CD14-positive monocyte (primary cell): ENCODE measurements around the gene TANGO6. TPM values are rescaled to one million over a fixed set of nuclear protein-coding genes. Genes with fewer than 3 reads are reported as not detected.

Experiments
- DNase-seq, 3 donors: peaks; one replicate each; pipeline ENCODE4 v3.0.0-alpha.2; 2011 to 2022
- H2AFZ ChIP-seq: 2 replicates; pipeline ENCODE4 v1.6.0; 2012; ENCODE audit warnings: mild to moderate bottlenecking, low read depth, low read length, inconsistent platforms; ENCODE audit not compliant: insufficient read depth, poor library complexity, severe bottlenecking
- H3K27ac ChIP-seq, 2 donors: 1 replicate in 1 of 2; 2 replicates in 1 of 2; pipeline ENCODE4 v1.5.1; 2012 to 2013; ENCODE audit warnings: low read length in 2 of 2, control low read depth in 1 of 2, inconsistent platforms in 1 of 2, low read depth in 1 of 2, mild to moderate bottlenecking in 1 of 2
- H3K27me3 ChIP-seq, 2 donors: one replicate each; pipeline versions ENCODE4 v1.6.0 to v1.6.1; 2011 to 2013; ENCODE audit warnings: low read length in 2 of 2; ENCODE audit not compliant: control insufficient read depth in 2 of 2, insufficient read depth in 2 of 2
- H3K36me3 ChIP-seq, 2 donors: replicated peaks in 1 of 2; 1 replicate in 1 of 2; 2 replicates in 1 of 2; pipeline versions ENCODE4 v1.5.1 to v1.6.1; 2012 to 2013; ENCODE audit warnings: low read length in 2 of 2, control low read depth in 1 of 2, inconsistent platforms in 1 of 2, mild to moderate bottlenecking in 1 of 2; ENCODE audit not compliant: insufficient read depth in 2 of 2, control insufficient read depth in 1 of 2
- H3K4me1 ChIP-seq, 2 donors: 1 replicate in 1 of 2; 2 replicates in 1 of 2; pipeline versions ENCODE4 v1.5.1 to v1.6.1; 2012 to 2013; ENCODE audit warnings: low read length in 2 of 2, control low read depth in 1 of 2, inconsistent platforms in 1 of 2, mild to moderate bottlenecking in 1 of 2, moderate library complexity in 1 of 2; ENCODE audit not compliant: insufficient read depth in 2 of 2, control insufficient read depth in 1 of 2
- H3K4me2 ChIP-seq: replicated peaks from 2 replicates; pipeline ENCODE3; 2012; ENCODE audit warnings: low read length, moderate library complexity, mild to moderate bottlenecking; ENCODE audit not compliant: poor library complexity, severe bottlenecking; ENCODE audit errors: extremely low read depth
- H3K4me3 ChIP-seq, 3 experiments: fragments of 200-600 bp in 1 of 3; sonication (generic) in 1 of 3; replicated peaks in 1 of 3; 1 replicate in 2 of 3; 2 replicates in 1 of 3; pipeline ENCODE4 v1.5.1; 2011 to 2013; ENCODE audit warnings: low read length in 3 of 3, mild to moderate bottlenecking in 3 of 3, control low read depth in 2 of 3, low read depth in 2 of 3, inconsistent platforms in 1 of 3, moderate library complexity in 1 of 3
- H3K79me2 ChIP-seq: 2 replicates; pipeline ENCODE4 v1.6.0; 2012; ENCODE audit warnings: mild to moderate bottlenecking, control low read depth, inconsistent platforms, low read length, moderate library complexity; ENCODE audit not compliant: insufficient read depth
- H3K9ac ChIP-seq: 2 replicates; pipeline ENCODE4 v1.6.0; 2017; ENCODE audit warnings: low read length, mild to moderate bottlenecking; ENCODE audit not compliant: insufficient read depth, poor library complexity, severe bottlenecking
- H3K9me3 ChIP-seq, 2 donors: replicated peaks in 1 of 2; 1 replicate in 1 of 2; 2 replicates in 1 of 2; pipeline versions ENCODE4 v1.5.1 to v1.6.1; 2012 to 2013; ENCODE audit warnings: low read length in 2 of 2, control low read depth in 1 of 2; ENCODE audit not compliant: control insufficient read depth in 1 of 2, insufficient read depth in 1 of 2
- H4K20me1 ChIP-seq: 2 replicates; pipeline ENCODE4 v1.6.0; 2012; ENCODE audit warnings: mild to moderate bottlenecking, low read length, control low read depth, moderate library complexity; ENCODE audit not compliant: insufficient read depth
- H3K27ac Mint-ChIP-seq, 7 donors: one replicate each; pipeline ENCODE4 v1.8.0; 2020; ENCODE audit warnings: mild to moderate bottlenecking in 7 of 7, mixed read lengths in 7 of 7, moderate library complexity in 6 of 7, inconsistent platforms in 2 of 7
- H3K27me3 Mint-ChIP-seq, 3 donors: one replicate each; pipeline ENCODE4 v1.8.0; 2021 to 2022; ENCODE audit warnings: low read depth in 3 of 3, mild to moderate bottlenecking in 3 of 3, mixed read lengths in 3 of 3, moderate library complexity in 3 of 3, inconsistent platforms in 1 of 3
- H3K36me3 Mint-ChIP-seq, 2 donors: one replicate each; pipeline ENCODE4 v1.8.0; 2020; ENCODE audit warnings: mixed read lengths in 2 of 2, inconsistent platforms in 1 of 2, mild to moderate bottlenecking in 1 of 2
- H3K4me1 Mint-ChIP-seq: one replicate; pipeline ENCODE4 v1.8.0; 2020; ENCODE audit warnings: mild to moderate bottlenecking, mixed read lengths
- H3K4me3 Mint-ChIP-seq, 2 donors: one replicate each; pipeline ENCODE4 v1.8.0; 2020; ENCODE audit warnings: mild to moderate bottlenecking in 2 of 2, mixed read lengths in 2 of 2, moderate library complexity in 1 of 2
- H3K9me3 Mint-ChIP-seq, 7 donors: one replicate each; pipeline ENCODE4 v1.8.0; 2020 to 2022; ENCODE audit warnings: mixed read lengths in 7 of 7, mild to moderate bottlenecking in 6 of 7, moderate library complexity in 6 of 7, inconsistent platforms in 2 of 7
- WGBS: methylation state at CpG from one replicate; pipeline ENCODE4 v1.1.5; 2013; ENCODE audit warnings: missing lambda C conversion rate; ENCODE audit not compliant: insufficient coverage; 5-methylcytosine and 5-hydroxymethylcytosine counted together
- intact Hi-C, 2 donors: fragments of 100-400 bp; cut with micrococcal nuclease; formaldehyde crosslinking; loops; one replicate each; pipeline versions ENCODE4 v1.15.0 to v1.15.1; 2023
- polyA plus RNA-seq, 3 donors: library from polyadenylated mRNA; depleted of rRNA in 1 of 3; unstranded in 2 of 3; stranded (reverse) in 1 of 3; fragments of 300-500 nt in 2 of 3; fragments of >200 nt in 1 of 3; fragmentation: Illumina TruSeq in 2 of 3; gene quantifications; 1 replicate in 2 of 3; 2 replicates in 1 of 3; pipeline ENCODE4 v1.2.3, GENCODE V29; 2012 to 2021
- TF ChIP-seq, protein P1 (sequence below): fragments of 200-600 bp; IDR thresholded peaks from one replicate; pipeline ENCODE4 v1.8.0; 2022; ENCODE audit warnings: antibody characterized with exemption, mild to moderate bottlenecking

The TANGO6 gene
- polyA plus RNA-seq, 3 donors = 6.5 to 8.1 (median 7.3) TPM

DNA sequence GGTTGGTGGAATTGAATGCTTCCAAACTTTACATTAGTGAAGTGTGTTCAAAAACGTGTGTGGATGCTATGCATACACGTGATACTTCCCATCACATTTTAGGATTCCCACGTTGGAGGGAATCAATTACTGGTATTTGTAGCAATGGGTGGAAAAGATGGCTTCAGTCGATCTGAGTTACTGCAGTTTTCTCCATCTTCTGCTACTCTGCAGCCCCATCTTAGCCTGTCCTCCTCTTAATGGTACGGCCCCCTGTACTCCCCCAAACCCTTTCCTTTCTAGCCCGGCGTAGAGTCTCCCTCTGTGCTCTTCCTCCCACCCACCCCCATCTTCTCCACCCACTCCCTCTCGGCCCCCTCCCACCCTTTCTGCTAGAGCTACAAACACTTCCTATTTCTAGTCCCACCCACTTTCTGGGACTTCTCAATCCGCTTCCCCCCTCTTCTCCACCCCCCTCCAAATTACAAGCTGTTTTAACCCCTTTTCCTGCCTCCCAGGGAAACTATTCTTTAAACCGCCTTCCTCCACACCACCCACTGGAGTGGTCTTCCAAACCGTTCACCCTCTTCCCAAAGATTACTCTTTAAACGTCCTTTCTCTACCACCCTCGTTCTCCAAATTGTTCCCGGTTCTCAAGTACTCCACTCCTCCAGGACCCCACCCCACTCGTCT, 288.0 kb downstream of the TANGO6 start:
- Mint-ChIP-seq H3K4me1 (peaks cover 37% of the 10 kb centered on the region), H3K27ac (peak overlapping the region; percentile 90 to 95 (median 93)), H3K9me3 (no peaks in the 10 kb centered on the region), H3K36me3 (peaks cover 4 to 11% of the 10 kb centered on the region in 2 donors), H3K4me3 (peak overlapping the region; percentile 95 to 96), H3K27me3 (peaks cover 0 to 1% (median 0%) of the 10 kb centered on the region in 3 donors)
- intact Hi-C loops = loop anchor here (5.0 to 10.0 kb wide), 3 partner anchors 53 to 594 kb away; partner anchors contain the start of genes SNTB2 (in 1 of the 2), VPS4A (in 1 of the 2) and ZFP90 (in 1 of the 2)
- Histone ChIP-seq H4K20me1 (peaks cover 51% of the 10 kb centered on the region), H3K27ac (peak overlapping the region; percentile 70 to 86), H3K4me1 (peaks cover 13 to 19% of the 10 kb centered on the region in 2 donors), H3K9me3 (no peaks in the 10 kb centered on the region), H3K79me2 (peaks cover 91% of the 10 kb centered on the region), H3K27me3 (no peaks in the 10 kb centered on the region), H2AFZ (peak overlapping the region; percentile 43), H3K36me3 (peaks cover 0 to 13% of the 10 kb centered on the region in 2 donors), H3K9ac (peak overlapping the region; percentile 76), H3K4me2 (peak overlapping the region; percentile 96), H3K4me3 (peak overlapping the region; percentile 79 to 99 (median 80))
- TF ChIP-seq, protein P1, sequence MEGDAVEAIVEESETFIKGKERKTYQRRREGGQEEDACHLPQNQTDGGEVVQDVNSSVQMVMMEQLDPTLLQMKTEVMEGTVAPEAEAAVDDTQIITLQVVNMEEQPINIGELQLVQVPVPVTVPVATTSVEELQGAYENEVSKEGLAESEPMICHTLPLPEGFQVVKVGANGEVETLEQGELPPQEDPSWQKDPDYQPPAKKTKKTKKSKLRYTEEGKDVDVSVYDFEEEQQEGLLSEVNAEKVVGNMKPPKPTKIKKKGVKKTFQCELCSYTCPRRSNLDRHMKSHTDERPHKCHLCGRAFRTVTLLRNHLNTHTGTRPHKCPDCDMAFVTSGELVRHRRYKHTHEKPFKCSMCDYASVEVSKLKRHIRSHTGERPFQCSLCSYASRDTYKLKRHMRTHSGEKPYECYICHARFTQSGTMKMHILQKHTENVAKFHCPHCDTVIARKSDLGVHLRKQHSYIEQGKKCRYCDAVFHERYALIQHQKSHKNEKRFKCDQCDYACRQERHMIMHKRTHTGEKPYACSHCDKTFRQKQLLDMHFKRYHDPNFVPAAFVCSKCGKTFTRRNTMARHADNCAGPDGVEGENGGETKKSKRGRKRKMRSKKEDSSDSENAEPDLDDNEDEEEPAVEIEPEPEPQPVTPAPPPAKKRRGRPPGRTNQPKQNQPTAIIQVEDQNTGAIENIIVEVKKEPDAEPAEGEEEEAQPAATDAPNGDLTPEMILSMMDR = no peak
- 0% methylated on average over 11 of the region's 15 CpGs for WGBS
- peak; percentile 37 to 48 (median 45) for DNase-seq

DNA sequence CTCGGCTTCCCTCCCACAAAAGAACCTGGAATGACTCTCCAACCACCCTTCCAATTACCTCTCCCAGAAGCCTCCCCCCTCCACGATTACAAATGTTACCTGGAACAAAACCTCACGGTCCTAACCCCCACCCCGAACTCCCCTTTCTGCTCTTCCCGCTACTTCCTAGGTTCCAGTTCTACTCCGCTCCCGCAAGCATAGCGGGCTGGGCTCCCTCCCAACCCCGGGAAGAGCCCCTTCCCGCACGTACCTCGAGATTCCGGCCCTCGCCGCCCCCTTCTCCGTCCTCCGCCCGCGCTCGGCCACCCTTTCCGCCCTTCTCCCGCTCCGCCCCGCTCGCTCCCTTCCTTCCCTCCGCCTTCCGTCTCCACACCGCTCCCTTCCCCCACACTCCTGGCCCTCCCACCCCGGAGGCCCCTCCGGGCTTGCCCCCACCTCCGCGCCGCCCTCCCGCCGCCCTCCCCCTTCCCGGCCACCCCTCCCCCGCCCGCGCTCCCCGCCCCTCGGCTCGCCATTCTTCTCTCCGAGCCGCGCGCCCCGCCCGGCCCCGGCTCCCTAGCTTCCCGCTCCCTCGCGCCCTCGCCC, 288.6 kb downstream of the TANGO6 start:
- intact Hi-C loops = loop anchor here (5.0 to 10.0 kb wide), 3 partner anchors 53 to 595 kb away; partner anchors contain the start of genes SNTB2 (in 1 of the 2), VPS4A (in 1 of the 2) and ZFP90 (in 1 of the 2)
- peak overlapping the region; percentile 79 to 99 (median 80) for H3K4me3 ChIP-seq
- no peaks in the 10 kb centered on the region for H3K9me3 Mint-ChIP-seq
- H3K36me3 Mint-ChIP-seq = peaks cover 7 to 13% of the 10 kb centered on the region in 2 donors
- WGBS = under 1% methylated on average over 32 of the region's 53 CpGs
- peak in 2 of 3 donors; percentile 4 to 45 for DNase-seq
- TF ChIP-seq, protein P1 = no peak
- peaks cover 37% of the 10 kb centered on the region for H3K4me1 Mint-ChIP-seq
- H3K79me2 ChIP-seq = peaks cover 85% of the 10 kb centered on the region
- peak overlapping the region; percentile 70 to 86 for H3K27ac ChIP-seq
- peaks cover 3 to 19% of the 10 kb centered on the region in 2 donors for H3K36me3 ChIP-seq
- peak overlapping the region; percentile 76 for H3K9ac ChIP-seq
- no peaks in the 10 kb centered on the region for H3K9me3 ChIP-seq
- peak overlapping the region; percentile 90 to 95 (median 93) for H3K27ac Mint-ChIP-seq
- H3K27me3 Mint-ChIP-seq = peaks cover 0 to 1% (median 0%) of the 10 kb centered on the region in 3 donors
- no peaks in the 10 kb centered on the region for H3K27me3 ChIP-seq
- peak overlapping the region; percentile 95 to 96 for H3K4me3 Mint-ChIP-seq
- H3K4me2 ChIP-seq = peak overlapping the region; percentile 96
- H3K4me1 ChIP-seq = peaks cover 13 to 19% of the 10 kb centered on the region in 2 donors
- H4K20me1 ChIP-seq = peaks cover 44% of the 10 kb centered on the region
- H2AFZ ChIP-seq = peak overlapping the region; percentile 91
